Stimulated activated CD8-positive, alpha-beta memory T cell treated with anti-CD3 and anti-CD28 coated beads, Interleukin-15, amount 100 ng/mL, for 24 hours (primary cell): Measurements from ENCODE around the gene RAI1.

ENCODE experiments used
- DNase-seq: peaks from one replicate; pipeline ENCODE4 v3.0.0-alpha.2; 2020; ENCODE audit warnings: low read depth

RAI1 gene

GRCh38 chr17:17732444-17732843 is 51.2 kb downstream of the RAI1 start:
- no peak for DNase-seq

GRCh38 chr17:17732892-17733670 is 51.8 kb downstream of the RAI1 start:
- no peak for DNase-seq

GRCh38 chr17:17736205-17737183 is 55.2 kb downstream of the RAI1 start:
- no peak for DNase-seq

- DNase-seq: no peak
These were observed 57.0 kb downstream of the RAI1 start for GRCh38 chr17:17737961-17738894.

- DNase-seq: no peak
These were observed 57.6 kb downstream of the RAI1 start for GRCh38 chr17:17738901-17739300.

GRCh38 chr17:17739388-17740066 is 58.3 kb downstream of the RAI1 start:
- no peak for DNase-seq

- DNase-seq: no peak
These were observed 59.5 kb downstream of the RAI1 start for GRCh38 chr17:17740615-17741348.

- no peak for DNase-seq
These were observed 60.2 kb downstream of the RAI1 start for GRCh38 chr17:17741349-17742023.

GRCh38 chr17:17742133-17742621 is 60.9 kb downstream of the RAI1 start:
- no peak for DNase-seq

- DNase-seq: no peak
These were observed 61.6 kb downstream of the RAI1 start for GRCh38 chr17:17742688-17743390.

- DNase-seq: no peak
These were observed 62.3 kb downstream of the RAI1 start for GRCh38 chr17:17743391-17744112.

- no peak for DNase-seq
These were observed 62.9 kb downstream of the RAI1 start for GRCh38 chr17:17744116-17744515.

- no peak for DNase-seq
These were observed 64.5 kb downstream of the RAI1 start for GRCh38 chr17:17745476-17746455.

- no peak for DNase-seq
These were observed 66.9 kb downstream of the RAI1 start for GRCh38 chr17:17748179-17748578.

- no peak for DNase-seq
These were observed 67.3 kb downstream of the RAI1 start for GRCh38 chr17:17748604-17749003.

GRCh38 chr17:17749025-17749772 is 67.9 kb downstream of the RAI1 start:
- no peak for DNase-seq

- no peak for DNase-seq
These were observed 68.7 kb downstream of the RAI1 start for GRCh38 chr17:17749921-17750320.
